HG02870 (cell line): ENCODE measurements around the gene ABCA2.

Experiments used
- ATAC-seq: cut with Tn5 transposase; IDR thresholded peaks from one replicate; pipeline ENCODE4 v1.9.1; 2021; ENCODE audit warnings: mild to moderate bottlenecking, moderate library complexity; ENCODE audit not compliant: unreplicated experiment

ABCA2 gene

DNA sequence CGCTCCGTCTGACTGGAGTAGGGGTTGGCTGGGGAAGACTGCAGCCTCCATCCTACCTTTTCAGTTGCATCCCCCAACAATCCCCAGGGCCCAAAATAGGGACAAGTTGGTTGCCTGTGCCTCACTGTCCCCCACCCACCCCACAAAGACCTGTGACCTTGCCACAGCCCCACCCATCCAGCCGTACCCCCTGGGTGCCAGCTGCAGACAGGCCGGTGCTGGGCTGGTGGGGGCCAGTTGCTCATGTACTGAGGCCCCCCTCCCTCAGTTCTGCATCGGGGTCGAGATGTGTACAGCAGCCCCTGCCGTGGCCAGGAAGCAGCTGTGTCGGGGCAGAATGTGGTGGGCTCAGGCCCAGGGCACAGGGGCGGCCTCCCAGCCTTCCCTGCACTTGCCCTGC, 44.9 kb downstream of the ABCA2 start:
- ATAC-seq = no peak

DNA sequence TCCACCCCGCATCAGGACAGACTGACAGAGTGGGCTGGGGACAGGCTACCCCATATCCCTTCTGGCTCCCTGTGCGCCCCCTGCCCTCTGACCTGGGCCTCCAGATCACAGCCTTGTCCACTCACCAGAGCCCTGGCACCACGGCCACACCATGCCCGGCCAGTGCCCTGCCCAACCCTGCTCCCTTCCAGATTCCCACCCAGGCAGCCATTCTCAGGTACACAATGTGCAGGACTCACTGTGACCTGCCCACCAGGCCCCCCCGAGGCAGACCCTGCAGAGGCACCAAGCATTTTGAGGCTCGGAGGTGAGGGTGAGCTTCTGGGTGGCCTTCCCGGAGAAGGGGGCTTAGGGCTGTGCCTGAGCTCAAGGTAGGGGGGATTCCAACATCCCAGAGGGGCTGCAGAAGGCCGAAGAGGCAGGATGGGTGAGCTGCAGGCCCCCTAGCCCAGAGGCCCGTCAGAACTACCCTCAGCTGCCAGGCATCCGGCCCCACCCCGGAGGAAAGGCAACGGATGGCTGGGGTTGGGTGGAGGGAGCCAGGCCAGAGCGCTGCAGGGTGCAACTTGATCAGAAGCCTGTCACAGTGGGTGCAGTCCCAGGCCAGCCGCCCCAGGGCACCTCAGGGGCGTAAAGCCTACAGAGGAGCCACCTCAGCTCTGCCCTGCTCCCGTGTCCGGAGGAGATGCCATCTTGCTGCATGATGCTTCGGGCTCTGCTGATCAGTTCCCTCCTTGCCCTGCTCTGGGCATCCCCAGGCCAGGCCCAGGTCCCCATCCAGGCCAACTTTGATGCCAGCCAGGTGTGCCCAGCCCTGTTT, 45.6 kb downstream of the ABCA2 start, which contains the start of gene LCNL1:
LCNL1 (plus strand) TSS at position 762 of the 820 bp plus-strand sequence. CDS start 594 bp downstream, outside the sequence.
- no peak for ATAC-seq

DNA sequence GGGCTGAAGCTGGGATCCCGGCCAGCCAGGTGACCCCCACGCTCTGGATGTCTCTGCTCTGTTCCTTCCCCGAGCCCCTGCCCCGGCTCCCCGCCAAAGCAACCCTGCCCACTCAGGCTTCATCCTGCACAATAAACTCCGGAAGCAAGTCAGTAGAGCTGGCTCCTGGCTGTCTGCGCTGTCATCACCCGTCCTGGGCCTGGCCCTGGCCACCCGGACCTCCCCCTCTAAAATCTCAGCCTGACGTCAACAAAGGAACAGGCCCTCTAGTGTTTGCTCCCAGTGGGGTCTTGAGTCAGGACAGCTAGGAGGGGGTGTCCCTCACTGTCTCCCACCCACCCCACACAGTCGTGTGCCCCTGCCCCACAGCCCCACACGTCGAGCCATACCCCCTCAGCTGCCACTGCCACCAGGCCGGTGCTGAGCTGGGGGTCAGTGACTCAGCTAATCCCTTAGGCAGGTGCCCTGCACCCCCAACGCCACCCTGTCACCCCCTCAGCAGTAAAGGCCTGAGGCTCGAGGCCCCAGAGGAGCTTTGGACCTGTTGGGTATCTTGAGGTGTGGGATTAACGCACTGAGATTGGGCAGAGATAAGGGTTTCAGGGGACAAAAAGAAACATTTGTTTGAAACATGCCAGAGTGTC, 46.3 kb downstream of the ABCA2 start:
- ATAC-seq = no peak

DNA sequence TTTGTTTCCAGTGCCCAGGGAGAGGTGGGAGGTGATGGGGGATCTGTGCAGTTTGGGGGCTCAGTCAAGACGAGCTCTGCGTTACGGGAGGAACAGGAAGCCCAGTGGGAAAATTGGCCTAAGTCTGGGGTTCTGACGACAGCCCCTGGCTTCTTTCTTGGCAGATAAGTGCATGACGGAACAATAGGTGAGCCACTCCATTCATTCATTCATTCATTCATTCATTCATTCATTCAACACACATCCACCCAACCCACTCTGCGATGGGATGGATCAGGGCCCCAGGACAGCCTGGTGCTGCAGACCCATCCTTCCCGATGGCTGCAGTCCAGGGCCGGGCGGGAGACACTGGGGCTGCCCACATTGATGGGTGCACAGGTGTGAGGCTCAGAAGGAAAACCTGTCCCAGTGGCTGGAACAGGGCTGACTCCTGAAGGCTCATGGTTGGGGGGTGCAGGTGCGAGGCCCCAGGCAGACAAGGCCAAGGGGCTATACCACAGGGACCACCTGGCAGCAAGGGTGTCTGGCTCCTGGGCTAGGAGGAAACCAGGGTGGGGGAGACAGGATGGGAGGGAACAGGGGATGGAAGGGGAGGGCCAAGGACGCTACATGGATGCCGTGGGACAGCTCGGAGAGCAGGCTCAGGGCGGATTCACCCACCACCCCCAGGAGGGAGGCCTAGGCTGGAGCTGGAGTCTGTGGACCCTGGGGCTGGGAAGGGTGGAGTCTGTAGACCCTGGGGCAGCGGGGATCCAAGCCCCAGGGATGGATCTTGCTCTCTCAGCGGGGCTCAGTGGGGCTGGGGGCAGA, 47.2 kb downstream of the ABCA2 start:
- no peak for ATAC-seq

DNA sequence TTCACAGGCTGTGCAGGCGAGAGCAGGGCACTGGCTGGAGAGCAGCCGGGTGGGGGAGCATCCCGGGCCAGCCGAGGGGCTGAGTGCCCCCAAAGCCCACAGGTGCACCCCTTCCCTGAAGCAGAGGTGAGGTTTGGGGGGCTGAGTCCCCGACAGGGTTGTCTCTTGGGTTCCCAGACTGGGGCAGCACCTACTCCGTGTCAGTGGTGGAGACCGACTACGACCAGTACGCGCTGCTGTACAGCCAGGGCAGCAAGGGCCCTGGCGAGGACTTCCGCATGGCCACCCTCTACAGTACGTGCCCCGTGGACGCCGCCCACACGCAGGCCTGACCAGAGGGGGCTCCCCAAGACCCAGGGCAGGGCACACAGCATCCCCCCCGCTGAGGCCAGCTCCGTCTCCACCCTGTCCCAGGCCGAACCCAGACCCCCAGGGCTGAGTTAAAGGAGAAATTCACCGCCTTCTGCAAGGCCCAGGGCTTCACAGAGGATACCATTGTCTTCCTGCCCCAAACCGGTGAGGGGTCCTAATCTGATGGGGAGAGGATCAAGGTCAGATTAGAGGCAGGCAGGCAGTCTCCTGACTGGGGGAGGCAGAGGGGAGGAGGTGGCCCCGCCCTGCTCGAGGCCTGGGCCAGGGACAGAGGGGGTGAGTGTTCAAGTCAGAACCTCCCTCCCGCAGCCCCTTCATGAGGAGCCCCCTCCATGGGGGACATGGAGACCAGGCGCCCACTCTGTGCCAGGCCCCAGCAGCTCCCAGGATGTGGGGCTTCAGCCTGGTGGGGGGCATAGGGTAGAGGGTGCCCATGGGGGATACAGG, 48.1 kb downstream of the ABCA2 start:
- ATAC-seq = no peak

DNA sequence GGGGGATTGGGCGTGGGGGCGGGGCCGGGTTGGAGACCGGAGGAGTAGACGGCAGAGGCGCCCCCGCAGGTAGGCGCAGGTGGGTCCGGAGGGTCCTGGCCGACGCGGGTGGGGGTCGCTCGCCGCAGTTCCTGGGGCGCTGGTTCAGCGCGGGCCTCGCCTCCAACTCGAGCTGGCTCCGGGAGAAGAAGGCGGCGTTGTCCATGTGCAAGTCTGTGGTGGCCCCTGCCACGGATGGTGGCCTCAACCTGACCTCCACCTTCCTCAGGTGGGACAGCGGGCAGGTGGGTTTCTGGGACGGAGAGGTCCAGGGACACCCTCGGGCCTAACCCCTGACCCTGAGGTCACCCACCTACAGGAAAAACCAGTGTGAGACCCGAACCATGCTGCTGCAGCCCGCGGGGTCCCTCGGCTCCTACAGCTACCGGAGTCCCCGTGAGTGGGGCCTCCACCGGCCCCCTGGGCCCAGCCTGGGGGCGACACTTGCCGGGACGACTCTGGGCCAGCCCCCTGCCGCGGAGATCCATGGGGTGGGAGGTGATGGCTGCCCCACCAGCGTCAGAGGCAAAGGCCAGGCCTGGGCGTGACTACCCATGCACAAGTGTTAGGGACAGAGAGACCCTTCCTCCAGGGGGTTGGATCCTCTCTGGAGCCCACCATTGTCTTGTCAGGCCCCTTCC, 49.0 kb downstream of the ABCA2 start:
- no peak for ATAC-seq

DNA sequence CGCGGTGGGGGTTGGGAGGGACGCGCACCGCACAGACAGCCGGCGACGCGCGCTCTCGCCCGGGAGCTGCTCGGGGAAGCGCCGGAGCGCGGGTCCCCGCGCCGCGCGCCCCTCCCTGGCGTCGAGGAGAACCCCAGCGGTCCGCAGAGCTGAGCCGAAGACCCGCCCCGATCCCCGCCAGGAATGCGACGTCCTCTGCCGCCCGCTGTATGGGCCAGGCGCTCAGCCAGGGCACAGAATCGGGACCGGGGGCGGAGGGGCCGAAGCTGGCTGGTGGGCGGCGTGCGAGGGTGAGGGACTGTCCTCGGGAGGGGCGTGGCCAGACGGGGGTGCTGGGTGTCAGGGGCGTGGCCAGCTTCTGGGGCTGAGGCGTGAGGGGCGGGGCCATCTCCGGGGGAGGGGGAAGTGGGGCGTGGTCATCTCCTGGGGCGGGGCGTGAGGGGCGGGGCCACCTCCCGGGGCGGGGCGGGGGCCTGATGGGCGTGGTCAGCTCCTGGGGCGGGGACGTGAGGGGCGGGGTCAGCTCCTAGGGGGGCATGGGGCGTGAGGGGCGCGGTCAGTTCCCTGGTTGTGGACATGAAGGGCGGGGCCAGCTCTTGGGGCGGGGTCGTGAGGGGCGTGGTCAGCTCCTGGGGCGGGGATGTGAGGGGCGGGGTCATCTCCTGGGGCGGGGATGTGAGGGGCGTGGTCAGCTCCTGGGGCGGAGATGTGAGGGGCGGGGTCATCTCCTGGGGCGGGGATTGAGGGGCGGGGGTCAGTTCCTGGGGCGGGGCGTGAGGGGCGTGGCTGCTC, 49.8 kb downstream of the ABCA2 start:
- ATAC-seq = no peak

DNA sequence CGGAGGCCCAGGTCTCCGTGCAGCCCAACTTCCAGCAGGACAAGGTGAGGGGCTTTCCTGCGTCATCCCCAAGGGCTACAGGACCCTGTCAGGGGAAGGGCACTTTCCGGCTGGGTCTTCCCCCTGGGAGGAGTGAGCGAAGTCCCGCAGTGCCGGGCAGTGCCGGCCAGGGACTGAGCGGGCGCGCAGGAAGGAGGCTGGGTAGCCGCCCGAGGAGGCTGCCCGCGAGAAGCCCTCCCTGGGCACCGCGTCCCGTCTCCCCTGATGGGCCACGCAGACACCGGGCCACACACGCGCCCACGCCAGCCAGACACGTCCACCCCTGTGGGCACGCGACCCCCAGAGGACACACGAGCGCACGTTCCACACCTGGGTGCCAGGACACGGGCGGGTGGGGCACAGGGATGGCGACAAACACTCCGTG, 50.4 kb downstream of the ABCA2 start:
- ATAC-seq = no peak

DNA sequence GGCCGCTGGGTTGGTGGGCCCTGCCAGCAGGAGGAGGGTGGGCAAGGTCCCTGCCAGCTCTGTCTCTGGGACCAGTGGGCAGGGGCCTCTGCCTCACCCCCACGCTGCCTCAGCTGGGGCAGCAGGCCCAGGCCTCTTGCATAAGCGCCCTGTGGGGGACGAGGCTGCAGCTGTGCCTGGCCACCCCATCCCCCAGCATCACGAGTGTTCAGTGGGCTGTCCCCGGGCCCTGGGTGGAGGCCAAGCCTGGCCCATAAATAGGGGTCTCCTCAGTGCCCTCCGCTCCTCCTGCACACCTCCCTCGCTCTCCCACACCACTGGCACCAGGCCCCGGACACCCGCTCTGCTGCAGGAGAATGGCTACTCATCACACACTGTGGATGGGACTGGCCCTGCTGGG, 50.8 kb downstream of the ABCA2 start, which contains the start of gene PTGDS:
PTGDS (plus strand) TSS at position 282 of the 400 bp plus-strand sequence; CDS start at position 357, 75 bp downstream.
- no peak for ATAC-seq

DNA sequence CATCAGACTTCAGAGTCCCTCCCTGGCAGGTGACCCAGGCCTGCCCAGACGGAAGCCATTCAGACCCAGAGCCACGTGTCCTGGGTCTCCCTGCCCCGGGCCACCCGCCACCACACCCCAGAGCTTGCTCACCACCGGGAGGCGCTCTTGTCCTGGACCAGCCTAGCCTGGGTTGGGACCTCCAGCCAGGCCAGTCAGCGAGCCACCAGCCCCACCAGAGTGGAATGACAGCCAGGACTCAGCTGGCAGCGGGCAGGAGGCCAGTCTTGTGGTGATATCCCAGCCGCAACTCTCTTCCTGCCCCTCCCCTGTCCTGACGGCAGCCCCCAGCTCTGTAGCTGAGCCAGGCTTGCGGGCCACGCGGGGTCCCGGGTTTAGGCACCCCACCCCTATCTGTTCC, 52.4 kb downstream of the ABCA2 start:
- no peak for ATAC-seq

DNA sequence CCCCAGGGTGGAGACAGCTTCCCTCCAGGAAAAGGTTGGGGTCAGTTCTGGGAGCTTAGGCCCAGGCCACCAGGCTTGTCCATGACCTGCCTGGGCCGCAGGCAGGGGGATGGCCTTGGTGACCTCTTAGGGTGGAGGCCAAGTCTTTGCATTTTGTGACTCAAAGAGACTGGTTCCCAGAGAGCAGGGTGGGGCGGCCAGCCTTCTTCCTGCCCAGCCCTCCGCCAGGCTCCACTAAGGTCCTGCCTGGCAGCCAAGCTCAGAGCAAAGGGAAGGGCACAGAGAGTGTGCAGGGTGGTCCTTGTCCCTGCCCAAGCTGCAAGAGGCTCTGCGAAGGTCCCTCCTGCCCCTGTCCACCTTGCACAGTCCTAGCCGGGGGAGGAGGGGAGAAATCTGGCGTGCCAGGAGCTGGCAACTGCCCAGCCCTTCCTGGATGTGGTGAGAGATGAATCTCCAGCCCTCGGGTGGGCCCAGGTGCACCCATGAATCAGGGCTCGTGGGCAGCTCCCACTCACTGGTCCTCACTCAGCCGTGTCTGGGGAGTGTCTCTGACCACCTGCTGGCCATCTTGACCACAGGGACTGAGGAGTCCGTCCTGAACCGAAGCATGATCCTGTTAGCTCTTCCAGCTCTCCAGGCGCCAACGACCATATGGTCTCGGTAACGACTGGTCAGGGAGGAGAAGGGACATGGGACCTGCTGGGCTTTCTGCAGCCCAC, 53.1 kb downstream of the ABCA2 start:
- no peak for ATAC-seq

DNA sequence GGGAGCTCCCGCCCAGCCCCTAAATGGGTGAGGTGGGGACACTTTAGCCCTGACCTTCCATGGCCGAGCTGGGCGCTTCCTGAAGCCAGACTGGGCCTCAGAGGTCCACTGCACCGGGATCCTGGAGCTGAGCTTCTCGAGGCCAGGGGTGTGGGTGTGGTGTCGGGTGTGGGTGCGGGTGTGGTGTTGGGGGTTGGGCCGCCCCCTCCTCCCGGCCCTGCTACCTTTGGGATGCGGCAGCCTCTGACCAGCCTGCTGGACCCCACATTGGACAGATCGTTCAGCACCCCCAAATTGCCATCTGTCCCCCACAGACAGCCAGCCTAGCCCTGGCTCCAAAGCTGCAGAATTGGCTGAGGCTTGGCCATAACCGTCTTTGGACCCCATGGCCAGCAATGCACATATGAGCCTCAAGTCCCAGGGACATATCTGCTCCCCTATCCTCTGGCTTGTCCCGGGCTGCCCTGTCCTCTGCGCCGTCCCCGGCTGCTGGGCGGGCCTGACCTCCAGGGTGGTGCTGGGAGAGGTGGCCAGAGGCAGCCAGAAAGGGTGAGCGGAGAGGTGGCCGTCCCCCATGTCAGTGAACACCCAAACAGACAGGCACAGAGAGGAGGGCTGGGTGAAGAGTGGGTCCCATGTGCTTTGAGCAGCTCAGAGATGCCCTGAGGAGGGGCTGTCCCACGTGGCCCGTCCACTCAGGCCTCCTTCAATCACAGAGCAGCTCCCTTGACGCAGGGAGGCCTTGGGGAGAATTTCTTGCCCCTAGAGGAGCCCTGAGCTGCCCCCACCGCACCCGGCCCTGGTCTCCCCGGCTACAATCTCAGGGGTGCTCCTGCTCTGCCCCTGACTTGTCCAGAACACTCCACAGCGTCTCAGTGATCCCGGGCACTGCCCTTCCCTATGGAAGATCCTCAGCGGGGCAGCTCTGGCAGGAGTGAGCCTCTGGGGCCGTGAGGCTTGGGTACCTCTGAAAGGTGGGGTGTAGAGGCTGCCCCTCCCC, 54.1 kb downstream of the ABCA2 start:
- no peak for ATAC-seq

DNA sequence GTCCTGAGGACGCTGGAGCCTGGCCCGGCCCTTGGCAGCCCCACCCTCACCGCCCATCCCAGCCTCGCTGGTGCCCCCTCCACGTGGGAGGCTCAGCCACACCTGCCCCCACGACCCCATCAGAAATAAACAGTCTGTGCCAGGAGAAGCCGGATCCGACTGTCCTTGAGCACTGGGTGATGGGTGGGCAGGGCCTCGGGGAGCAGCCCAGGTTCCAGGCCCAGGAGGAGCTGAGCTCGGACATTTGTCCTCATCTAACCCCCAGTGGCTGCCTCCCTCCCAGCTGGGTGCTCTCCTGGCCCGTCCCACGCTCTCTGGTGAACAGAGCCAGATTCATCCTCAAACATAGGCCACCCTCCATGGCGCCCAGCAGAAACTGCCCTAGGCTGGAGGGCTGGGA, 55.3 kb downstream of the ABCA2 start:
- ATAC-seq = no peak

DNA sequence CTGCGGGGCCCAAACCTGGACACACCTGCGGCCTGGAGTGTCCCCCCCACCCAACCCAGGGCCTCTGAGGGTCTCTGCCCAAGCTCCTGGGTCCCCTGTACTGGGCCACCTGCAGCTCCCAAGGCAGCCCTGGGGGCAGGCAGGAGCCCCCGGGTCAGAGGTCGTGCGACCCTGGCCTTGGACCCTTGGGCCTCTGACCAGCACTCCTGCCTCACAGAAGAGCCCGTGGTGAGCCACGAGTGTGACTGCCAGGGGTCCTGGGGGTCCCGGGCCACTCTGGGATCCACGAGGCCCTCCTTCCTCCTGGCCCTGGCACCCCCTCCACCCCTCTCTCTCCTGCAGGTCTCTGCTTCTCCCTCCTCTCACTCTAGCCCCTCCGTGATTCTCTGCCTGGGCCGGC, 55.7 kb downstream of the ABCA2 start:
- no peak for ATAC-seq

DNA sequence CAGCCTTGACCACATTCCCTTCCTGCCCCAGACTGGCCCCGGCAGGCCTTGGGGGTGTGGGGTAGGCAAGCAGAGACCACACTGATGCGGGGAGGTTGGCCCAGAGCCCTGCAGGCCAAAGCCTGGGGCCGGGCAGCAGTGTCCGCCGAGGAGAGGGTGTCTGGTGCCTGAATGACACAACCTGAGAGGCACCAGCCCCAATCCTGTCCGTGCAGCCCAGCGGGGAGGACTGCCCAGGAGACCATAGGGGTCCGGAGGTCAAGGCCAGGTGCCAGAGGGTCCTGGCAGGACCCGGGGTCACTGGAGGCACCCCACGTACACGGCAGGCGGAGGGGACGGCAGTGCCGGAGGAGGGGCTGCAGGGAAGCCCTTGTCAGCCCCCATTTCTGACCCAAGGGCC, 56.3 kb downstream of the ABCA2 start:
- ATAC-seq = no peak

DNA sequence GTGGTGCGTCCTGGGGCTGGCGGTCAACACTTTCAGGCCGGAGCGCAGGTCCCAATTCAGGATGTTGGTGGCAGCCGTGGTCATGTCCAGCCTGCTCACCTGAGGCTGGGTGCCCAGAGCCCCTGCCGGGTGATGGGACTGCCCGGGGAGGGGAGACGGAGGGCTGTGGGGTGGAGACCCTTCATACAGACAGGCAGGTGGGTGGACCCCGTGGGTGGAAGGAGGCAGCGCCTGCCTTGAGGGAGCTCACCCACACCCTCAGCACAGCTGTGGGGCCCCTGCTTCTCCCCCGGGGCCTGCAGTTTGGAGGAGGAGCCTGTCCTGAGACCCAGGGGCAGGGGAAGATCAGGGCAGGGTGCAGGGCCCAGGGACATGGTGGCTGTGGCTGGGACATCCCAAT, 57.7 kb downstream of the ABCA2 start:
- ATAC-seq = no peak

DNA sequence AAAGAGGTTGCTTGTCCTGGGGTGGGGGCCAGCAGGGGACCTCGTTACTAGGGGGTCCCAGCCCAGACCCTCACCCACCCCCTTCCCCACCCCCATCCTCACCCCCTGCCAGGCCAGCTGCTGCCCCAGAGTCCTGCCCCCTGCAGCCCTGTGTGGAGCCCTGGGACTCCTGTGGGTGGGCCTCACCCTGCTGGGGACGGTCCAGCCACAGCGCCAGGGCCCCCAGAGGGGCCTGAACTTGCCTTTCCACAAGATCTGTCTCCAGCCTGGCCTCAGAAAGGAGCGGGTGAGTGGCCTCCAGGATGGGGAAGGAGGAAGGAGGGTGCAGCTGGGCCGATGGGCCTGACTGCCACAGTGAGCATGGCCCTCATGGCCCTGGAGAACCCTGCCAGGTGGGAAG, 58.3 kb downstream of the ABCA2 start:
- ATAC-seq = no peak
